Endothelial cell of umbilical vein (primary cell): ENCODE measurements around the gene EPS8L2. TPM values are rescaled to one million over a fixed set of nuclear protein-coding genes. Genes with fewer than 3 reads are reported as not detected.

Experiments
- BruUV-seq: library from RNA; stranded (reverse); fragments of 400-500 nt; replicated peaks from 2 replicates; lab custom pipeline; 2021; lab: Mats Ljungman, UMichigan
- CTCF ChIA-PET: fragments of 300-600, 350-600 bp; sonication (Branson Sonifier 250); formaldehyde crosslinking; loops from one replicate; lab custom pipeline; 2021; ENCODE audit warnings: antibody characterized with exemption, inconsistent platforms; lab: Charles Lee
- POLR2A ChIA-PET: fragments of 300-600, 350-600 bp; sonication (Branson Sonifier 250); formaldehyde crosslinking; loops from one replicate; lab custom pipeline; 2021; ENCODE audit warnings: antibody characterized with exemption, inconsistent platforms; lab: Charles Lee
- DNase-seq: peaks from one replicate; pipeline ENCODE4 v3.0.0-alpha.2; 2011; ENCODE audit warnings: low read depth, low spot score
- FAIRE-seq: peaks from 2 replicates; lab custom pipeline; 2011; peaks lifted over from hg19 to GRCh38; lab: Jason Lieb, UNC
- H2AFZ ChIP-seq: 2 replicates; pipeline ENCODE4 v1.6.0; 2012; ENCODE audit warnings: low read depth, low read length, control low read depth, inconsistent platforms
- H3K27ac ChIP-seq: 2 replicates; pipeline ENCODE4 v1.5.1; 2011; ENCODE audit warnings: low read depth, mild to moderate bottlenecking, control low read depth, low read length, moderate library complexity; ENCODE audit not compliant: insufficient read depth
- H3K27me3 ChIP-seq, 2 experiments: 2 replicates each; pipeline versions ENCODE4 v1.6.0 to v1.6.1; 2011; ENCODE audit warnings: low read length in 2 of 2, mixed read lengths in 1 of 2; ENCODE audit not compliant: control insufficient read depth in 2 of 2, insufficient read depth in 2 of 2
- H3K36me3 ChIP-seq, 2 experiments: 2 replicates in 1 of 2; 3 replicates in 1 of 2; pipeline ENCODE4 v1.5.1; 2011; ENCODE audit warnings: low read length in 2 of 2, mild to moderate bottlenecking in 1 of 2, moderate library complexity in 1 of 2; ENCODE audit not compliant: control insufficient read depth in 2 of 2, insufficient read depth in 2 of 2; ENCODE audit errors: extremely low read depth in 1 of 2
- H3K4me1 ChIP-seq: 3 replicates; pipeline ENCODE4 v1.5.1; 2011; ENCODE audit warnings: mild to moderate bottlenecking, low read length; ENCODE audit not compliant: control insufficient read depth, insufficient read depth; ENCODE audit errors: extremely low read depth
- H3K4me2 ChIP-seq: 2 replicates; pipeline ENCODE4 v1.6.1; 2011; ENCODE audit warnings: low read length, control low read depth, mixed read lengths; ENCODE audit not compliant: insufficient read depth
- H3K4me3 ChIP-seq, 3 experiments: fragments of 200-600 bp in 1 of 3; sonication (generic), shearing (Covaris generic) in 1 of 3; replicated peaks in 1 of 3; 2 replicates each; pipeline ENCODE4 v1.5.1; 2011 to 2016; ENCODE audit warnings: control low read depth in 3 of 3, low read length in 3 of 3, mild to moderate bottlenecking in 2 of 3, inconsistent platforms in 1 of 3, low read depth in 1 of 3, moderate library complexity in 1 of 3; ENCODE audit not compliant: insufficient read depth in 1 of 3
- H3K79me2 ChIP-seq: 2 replicates; pipeline ENCODE4 v1.6.0; 2012; ENCODE audit warnings: low read length, inconsistent platforms; ENCODE audit not compliant: control insufficient read depth, insufficient read depth
- H3K9ac ChIP-seq: replicated peaks from 2 replicates; pipeline ENCODE3; 2011; ENCODE audit warnings: low read length, control low read depth; ENCODE audit not compliant: insufficient read depth; ENCODE audit errors: extremely low read depth
- H3K9me1 ChIP-seq: replicated peaks from 3 replicates; pipeline ENCODE4 v1.6.0; 2011; ENCODE audit warnings: mild to moderate bottlenecking, low read length; ENCODE audit not compliant: control insufficient read depth, insufficient read depth; ENCODE audit errors: extremely low read depth
- H3K9me3 ChIP-seq: replicated peaks from 2 replicates; pipeline ENCODE4 v1.5.1; 2012; ENCODE audit warnings: low read length, inconsistent platforms; ENCODE audit not compliant: control insufficient read depth, insufficient read depth
- H4K20me1 ChIP-seq: replicated peaks from 2 replicates; pipeline ENCODE3; 2011; ENCODE audit warnings: mild to moderate bottlenecking, low read length; ENCODE audit not compliant: control insufficient read depth, insufficient read depth; ENCODE audit errors: extremely low read depth
- EZH2 ChIP-seq: IDR thresholded peaks from 2 replicates; pipeline ENCODE4 v1.6.1; 2012; ENCODE audit warnings: borderline replicate concordance, low read depth, mild to moderate bottlenecking, moderate library complexity, low read length, inconsistent platforms; ENCODE audit not compliant: severe bottlenecking
- FOS ChIP-seq: IDR thresholded peaks from 2 replicates; pipeline ENCODE4 v1.6.1; 2011; ENCODE audit warnings: mild to moderate bottlenecking, low read length, moderate library complexity, borderline replicate concordance; ENCODE audit not compliant: insufficient read depth
- GATA2 ChIP-seq: IDR thresholded peaks from 2 replicates; pipeline ENCODE4 v1.7.0; 2011; ENCODE audit warnings: low read depth, mild to moderate bottlenecking, moderate library complexity, mixed read lengths, low read length; ENCODE audit not compliant: insufficient read length, insufficient read depth
- JUN ChIP-seq: IDR thresholded peaks from 2 replicates; pipeline ENCODE4 v1.6.1; 2011; ENCODE audit warnings: borderline replicate concordance, low read depth; ENCODE audit not compliant: insufficient read length, insufficient read depth
- MYC ChIP-seq: IDR thresholded peaks from one replicate; pipeline ENCODE4 v1.6.1; 2011; ENCODE audit warnings: mild to moderate bottlenecking, low read depth, low read length
- POLR2A ChIP-seq: IDR thresholded peaks from 2 replicates; pipeline ENCODE4 v1.6.1; 2012; ENCODE audit warnings: low read depth, mild to moderate bottlenecking, control low read depth, low read length
- POLR2AphosphoS5 ChIP-seq: IDR thresholded peaks from 2 replicates; pipeline ENCODE4 v1.6.1; 2012; ENCODE audit warnings: low read depth, mild to moderate bottlenecking, control low read depth, low read length, moderate library complexity; ENCODE audit not compliant: insufficient read depth
- dilution Hi-C: fragments of 300-500 bp; cut with MboI; formaldehyde crosslinking; loops from one replicate; pipeline ENCODE4 v1.15.0; 2019; ENCODE audit warnings: low sequenced_read_pairs; ENCODE audit not compliant: extremely low pct_ligation_motif_present
- intact Hi-C: fragments of 100-400 bp; cut with micrococcal nuclease; formaldehyde crosslinking; loops from one replicate; pipeline ENCODE4 v1.10.0; 2022
- polyA plus RNA-seq, 4 experiments: library from polyadenylated mRNA; depleted of rRNA in 3 of 4; stranded (reverse) in 3 of 4; unstranded in 1 of 4; fragments of >200 nt; gene quantifications; 2 replicates each; pipeline versions ENCODE4 v1.2.1 to v1.2.3, GENCODE V29; 2011 to 2012; ENCODE audit warnings: missing spikeins in 1 of 4
- total RNA-seq: library from RNA; stranded (reverse); gene quantifications from 2 replicates; pipeline ENCODE4 v1.2.3, GENCODE V29; 2021
- TF ChIP-seq, protein P1 (sequence below): IDR thresholded peaks from 2 replicates; pipeline ENCODE4 v1.6.1; 2011; ENCODE audit not compliant: insufficient read depth, insufficient read length
- TF ChIP-seq, protein P2 (sequence below), 2 donors: IDR thresholded peaks; 1 replicate in 1 of 2; 2 replicates in 1 of 2; pipeline ENCODE4 v1.5.1; 2011; ENCODE audit warnings: low read length in 2 of 2, mild to moderate bottlenecking in 2 of 2, moderate library complexity in 2 of 2, control low read depth in 1 of 2, inconsistent platforms in 1 of 2, low read depth in 1 of 2; ENCODE audit not compliant: insufficient read depth in 1 of 2; ENCODE audit errors: extremely low read depth in 1 of 2

Gene EPS8L2
- total and polyA plus RNA-seq, 2 donors (not counting 3 experiments of a cell fraction or from before 2014, with no cell fraction given): 5.2 to 12.5 TPM

DNA sequence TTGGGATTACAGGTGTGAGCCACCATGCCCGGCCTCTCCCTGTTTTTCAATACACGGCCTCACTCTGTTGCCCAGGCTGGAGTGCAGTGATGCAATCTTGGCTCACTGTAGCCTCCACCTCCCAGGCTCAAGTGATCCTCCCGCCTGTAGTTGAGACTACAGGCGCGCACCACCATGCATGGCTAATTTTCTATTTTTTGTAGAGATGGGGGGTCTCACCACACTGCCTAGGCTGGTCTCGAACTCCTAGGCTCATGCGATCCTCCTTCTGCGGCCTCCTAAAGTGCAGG, 59.7 kb downstream of the EPS8L2 start:
- DNase-seq: no peak
- Histone ChIP-seq H3K9me3 (no peaks in the 10 kb centered on the region), H4K20me1 (no peaks in the 10 kb centered on the region), H3K27me3 (no peaks in the 10 kb centered on the region), H3K9me1 (no peaks in the 10 kb centered on the region), H3K4me1 (no peaks in the 10 kb centered on the region), H3K4me2 (no peak overlapping the region), H3K9ac (no peak overlapping the region), H3K27ac (no peak overlapping the region), H3K79me2 (no peaks in the 10 kb centered on the region), H3K4me3 (no peak overlapping the region), H2AFZ (no peak overlapping the region), H3K36me3 (peaks cover 16 to 33% of the 10 kb centered on the region in 2 experiments)
- TF ChIP-seq MYC: no peak
- no peak for TF ChIP-seq JUN
- TF ChIP-seq EZH2: no peak
- no peak for TF ChIP-seq POLR2AphosphoS5
- TF ChIP-seq POLR2A: no peak
- TF ChIP-seq GATA2: no peak
- TF ChIP-seq, protein P1, sequence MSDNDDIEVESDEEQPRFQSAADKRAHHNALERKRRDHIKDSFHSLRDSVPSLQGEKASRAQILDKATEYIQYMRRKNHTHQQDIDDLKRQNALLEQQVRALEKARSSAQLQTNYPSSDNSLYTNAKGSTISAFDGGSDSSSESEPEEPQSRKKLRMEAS: no peak
- TF ChIP-seq, protein P2, sequence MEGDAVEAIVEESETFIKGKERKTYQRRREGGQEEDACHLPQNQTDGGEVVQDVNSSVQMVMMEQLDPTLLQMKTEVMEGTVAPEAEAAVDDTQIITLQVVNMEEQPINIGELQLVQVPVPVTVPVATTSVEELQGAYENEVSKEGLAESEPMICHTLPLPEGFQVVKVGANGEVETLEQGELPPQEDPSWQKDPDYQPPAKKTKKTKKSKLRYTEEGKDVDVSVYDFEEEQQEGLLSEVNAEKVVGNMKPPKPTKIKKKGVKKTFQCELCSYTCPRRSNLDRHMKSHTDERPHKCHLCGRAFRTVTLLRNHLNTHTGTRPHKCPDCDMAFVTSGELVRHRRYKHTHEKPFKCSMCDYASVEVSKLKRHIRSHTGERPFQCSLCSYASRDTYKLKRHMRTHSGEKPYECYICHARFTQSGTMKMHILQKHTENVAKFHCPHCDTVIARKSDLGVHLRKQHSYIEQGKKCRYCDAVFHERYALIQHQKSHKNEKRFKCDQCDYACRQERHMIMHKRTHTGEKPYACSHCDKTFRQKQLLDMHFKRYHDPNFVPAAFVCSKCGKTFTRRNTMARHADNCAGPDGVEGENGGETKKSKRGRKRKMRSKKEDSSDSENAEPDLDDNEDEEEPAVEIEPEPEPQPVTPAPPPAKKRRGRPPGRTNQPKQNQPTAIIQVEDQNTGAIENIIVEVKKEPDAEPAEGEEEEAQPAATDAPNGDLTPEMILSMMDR (IDR thresholded peaks at IDR 0.05; ENCODE audit: extremely low read depth in 1 of 2, insufficient read depth in 1 of 2, low read depth in 1 of 2, low read length in 2 of 2): no peak
- no peak for TF ChIP-seq FOS
- ChIA-PET POLR2A (no interaction called here), CTCF (interaction anchor here (1.3 to 1.7 kb wide), 3 partner anchors 8 to 11 kb away, joined by 3 to 5 read pairs (median 4); no protein-coding TSS in a partner anchor)
- no peak for FAIRE-seq
- intact Hi-C loops (no loop called here), dilution Hi-C loops (no loop called here)
- no TSS peak for BruUV-seq
